Upper lobe of right lung (tissue), 1 donor: ENCODE measurements around the gene CRYBA1. TPM values are rescaled to one million over a fixed set of nuclear protein-coding genes. Genes with fewer than 3 reads are reported as not detected.

Source experiments
- ATAC-seq: fragments of 200-7000 bp; cut with Tn5 transposase; one replicate; pipeline ENCODE4 v1.9.1; 2020; ENCODE audit warnings: mild to moderate bottlenecking, moderate library complexity
- DNase-seq: peaks from one replicate; pipeline ENCODE4 v3.0.0-alpha.2; 2020
- H3K27ac ChIP-seq: fragments of 200-600 bp; one replicate; pipeline ENCODE4 v1.8.0; 2022
- H3K27me3 ChIP-seq: fragments of 200-600 bp; one replicate; pipeline ENCODE4 v1.8.0; 2022; ENCODE audit warnings: mild to moderate bottlenecking
- H3K36me3 ChIP-seq: fragments of 200-600 bp; one replicate; pipeline ENCODE4 v1.8.0; 2022
- H3K4me1 ChIP-seq: fragments of 200-600 bp; one replicate; pipeline ENCODE4 v1.8.0; 2022
- H3K4me3 ChIP-seq: fragments of 200-600 bp; one replicate; pipeline ENCODE4 v1.8.0; 2022; ENCODE audit warnings: mild to moderate bottlenecking
- H3K9me3 ChIP-seq: fragments of 200-600 bp; one replicate; pipeline ENCODE4 v1.8.0; 2022
- intact Hi-C: fragments of 100-400 bp; cut with DNase I; formaldehyde crosslinking; loops from one replicate; pipeline ENCODE4 v1.11.0; 2022
- total RNA-seq: library from RNA; stranded (reverse); fragmentation: NEBNext Ultra II Directional; extraction: Animal tissue kit (Norgen Biotek cat#: 25700); gene quantifications from one replicate; pipeline ENCODE4 v1.2.1, GENCODE V29; 2021
- TF ChIP-seq, protein P1 (sequence below): fragments of 200-600 bp; IDR thresholded peaks from one replicate; pipeline ENCODE4 v1.8.0; 2022; ENCODE audit warnings: antibody characterized with exemption
- donor health status: DM: no; HTN: yes; CAD: no; lungs with severe emphysema.

The CRYBA1 gene
- total RNA-seq, 1 donor from 2014 or later: not detected

DNA sequence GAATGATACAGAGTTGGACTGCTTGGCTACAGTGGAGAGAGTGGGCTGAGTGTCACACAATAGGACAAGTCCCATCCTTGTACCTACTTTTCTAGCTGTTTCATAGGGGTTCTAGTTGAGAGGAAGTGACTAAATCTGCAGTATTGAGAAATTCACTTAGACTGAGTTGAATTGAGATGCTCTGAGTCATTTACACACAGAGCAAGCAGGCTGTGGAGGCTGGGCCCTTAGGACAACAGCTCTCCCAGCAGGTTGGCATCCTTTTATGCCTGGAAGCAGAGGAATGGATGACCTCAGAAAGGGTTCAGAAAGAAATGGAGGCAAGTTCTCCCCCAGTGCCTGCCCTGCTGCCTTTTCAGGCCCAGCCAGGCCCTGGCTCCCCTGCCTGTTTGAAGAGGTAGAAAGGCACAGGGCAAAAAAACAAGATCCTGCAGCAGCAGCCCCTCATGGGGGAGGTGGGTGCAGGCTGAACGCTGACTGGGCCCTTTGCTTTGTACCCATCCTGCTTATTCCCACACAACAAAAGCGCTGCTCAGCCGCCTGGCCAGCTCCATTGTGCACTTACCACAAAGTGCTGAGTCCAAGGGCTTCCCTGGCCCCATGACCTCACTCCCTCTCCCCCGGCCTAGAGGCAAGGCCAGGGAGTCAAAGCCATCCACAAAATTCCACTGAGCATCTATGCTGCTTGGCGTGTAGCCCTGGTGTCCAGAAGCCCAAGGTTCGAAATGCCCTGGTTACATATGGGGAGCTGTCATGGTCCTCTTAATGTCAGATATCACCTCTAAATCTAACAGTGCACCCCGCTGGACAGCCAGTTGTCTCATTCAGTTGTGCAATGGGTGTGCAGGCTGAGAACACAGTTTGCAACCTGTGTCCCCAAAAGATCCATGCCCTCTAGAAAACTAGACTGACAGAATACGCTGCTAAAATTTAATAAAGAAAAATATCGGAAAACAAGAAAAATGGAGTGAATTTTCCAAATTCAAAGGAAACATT is 5.4 kb upstream of the CRYBA1 start:
- intact Hi-C loops: no loop called here
- Histone ChIP-seq H3K9me3 (no peaks in the 10 kb centered on the region), H3K27ac (no peak overlapping the region), H3K36me3 (no peaks in the 10 kb centered on the region), H3K27me3 (no peaks in the 10 kb centered on the region), H3K4me1 (peaks cover 8% of the 10 kb centered on the region), H3K4me3 (no peak overlapping the region)
- ATAC-seq (peak; percentile 90), DNase-seq (no peak)
- TF ChIP-seq, protein P1, sequence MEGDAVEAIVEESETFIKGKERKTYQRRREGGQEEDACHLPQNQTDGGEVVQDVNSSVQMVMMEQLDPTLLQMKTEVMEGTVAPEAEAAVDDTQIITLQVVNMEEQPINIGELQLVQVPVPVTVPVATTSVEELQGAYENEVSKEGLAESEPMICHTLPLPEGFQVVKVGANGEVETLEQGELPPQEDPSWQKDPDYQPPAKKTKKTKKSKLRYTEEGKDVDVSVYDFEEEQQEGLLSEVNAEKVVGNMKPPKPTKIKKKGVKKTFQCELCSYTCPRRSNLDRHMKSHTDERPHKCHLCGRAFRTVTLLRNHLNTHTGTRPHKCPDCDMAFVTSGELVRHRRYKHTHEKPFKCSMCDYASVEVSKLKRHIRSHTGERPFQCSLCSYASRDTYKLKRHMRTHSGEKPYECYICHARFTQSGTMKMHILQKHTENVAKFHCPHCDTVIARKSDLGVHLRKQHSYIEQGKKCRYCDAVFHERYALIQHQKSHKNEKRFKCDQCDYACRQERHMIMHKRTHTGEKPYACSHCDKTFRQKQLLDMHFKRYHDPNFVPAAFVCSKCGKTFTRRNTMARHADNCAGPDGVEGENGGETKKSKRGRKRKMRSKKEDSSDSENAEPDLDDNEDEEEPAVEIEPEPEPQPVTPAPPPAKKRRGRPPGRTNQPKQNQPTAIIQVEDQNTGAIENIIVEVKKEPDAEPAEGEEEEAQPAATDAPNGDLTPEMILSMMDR: no peak

DNA sequence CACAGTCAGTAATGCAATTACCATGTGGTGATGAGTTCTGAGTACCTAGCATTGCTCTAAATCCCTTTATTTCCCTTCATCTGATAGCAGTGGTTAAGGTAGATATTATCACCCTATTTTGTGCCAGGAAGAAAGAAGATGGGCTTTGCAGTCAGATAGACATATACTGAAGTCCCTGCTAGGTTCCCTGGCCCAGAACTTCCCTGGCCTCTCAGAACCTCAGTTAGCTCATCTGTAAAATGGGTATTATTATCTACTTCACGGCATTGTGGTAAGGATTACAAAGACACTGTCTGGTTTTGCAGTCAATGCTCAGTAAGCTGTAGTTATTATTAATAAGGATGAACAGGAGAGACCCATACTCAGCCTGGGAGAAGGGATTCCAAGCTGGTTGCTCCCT is 4.6 kb upstream of the CRYBA1 start:
- Histone ChIP-seq H3K27ac (no peak overlapping the region), H3K9me3 (no peaks in the 10 kb centered on the region), H3K36me3 (no peaks in the 10 kb centered on the region), H3K4me1 (peaks cover 8% of the 10 kb centered on the region), H3K27me3 (no peaks in the 10 kb centered on the region), H3K4me3 (no peak overlapping the region)
- TF ChIP-seq, protein P1: no peak
- ATAC-seq (no peak), DNase-seq (no peak)
- intact Hi-C loops: no loop called here

DNA sequence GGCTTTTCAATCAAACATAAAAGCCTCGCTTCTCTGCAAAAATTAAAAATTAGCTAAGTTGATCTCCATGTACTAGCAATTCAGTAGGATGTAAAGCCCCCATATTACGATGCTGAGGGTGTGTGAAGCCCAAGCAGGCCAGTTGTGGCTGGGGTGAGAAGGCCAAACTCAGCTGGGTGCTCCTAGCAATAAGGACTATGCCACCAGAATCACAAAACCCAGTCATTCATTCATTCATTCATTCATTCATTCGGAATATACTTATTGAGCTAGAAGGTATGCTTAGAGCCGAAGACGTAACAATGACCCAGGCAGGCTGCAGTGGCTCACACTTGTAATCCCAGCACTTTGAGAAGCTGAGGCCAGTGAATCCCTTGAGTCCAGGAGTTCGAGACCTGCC is 3.9 kb upstream of the CRYBA1 start:
- TF ChIP-seq, protein P1: no peak
- no peak for ATAC-seq
- no peak for DNase-seq

GRCh38 chr17:29243792-29244191 is 2.9 kb upstream of the CRYBA1 start:
- H3K9me3 ChIP-seq: no peaks in the 10 kb centered on the region
- intact Hi-C loops: no loop called here
- no peak overlapping the region for H3K4me3 ChIP-seq
- H3K4me1 ChIP-seq: peaks cover 4% of the 10 kb centered on the region
- H3K27me3 ChIP-seq: no peaks in the 10 kb centered on the region
- TF ChIP-seq, protein P1: no peak
- no peak for ATAC-seq
- no peak overlapping the region for H3K27ac ChIP-seq
- no peak for DNase-seq
- H3K36me3 ChIP-seq: no peaks in the 10 kb centered on the region

More for the DNA sequence above, 3.9 kb upstream of the CRYBA1 start:
- Histone ChIP-seq H3K4me3 (no peak overlapping the region), H3K4me1 (peaks cover 8% of the 10 kb centered on the region), H3K27me3 (no peaks in the 10 kb centered on the region), H3K9me3 (no peaks in the 10 kb centered on the region), H3K36me3 (no peaks in the 10 kb centered on the region), H3K27ac (no peak overlapping the region)
- intact Hi-C loops: no loop called here

DNA sequence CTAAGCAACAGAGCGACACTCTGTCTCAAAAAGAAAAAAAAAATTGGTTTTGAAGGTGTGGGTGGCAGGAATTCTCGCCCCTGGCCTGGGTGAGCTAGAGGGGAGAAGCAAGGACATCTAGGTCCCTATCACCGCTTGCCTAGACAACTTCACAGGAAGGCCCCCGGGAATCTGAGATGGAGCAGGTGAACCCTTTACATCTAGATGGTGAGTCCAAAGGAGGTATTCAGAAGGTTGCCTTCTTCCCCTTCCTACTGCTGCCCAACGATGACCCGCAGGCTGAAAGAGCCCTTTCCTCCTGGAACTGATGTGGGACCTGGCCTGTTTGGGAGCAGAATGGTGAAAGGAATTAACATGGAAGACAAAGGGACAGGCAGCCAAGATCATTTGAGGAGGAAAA is 1.3 kb upstream of the CRYBA1 start:
- no peak for ATAC-seq
- intact Hi-C loops: no loop called here

More for the DNA sequence above, 1.3 kb upstream of the CRYBA1 start:
- H3K36me3 ChIP-seq: no peaks in the 10 kb centered on the region
- no peak overlapping the region for H3K4me3 ChIP-seq
- H3K9me3 ChIP-seq: no peaks in the 10 kb centered on the region
- H3K27ac ChIP-seq: no peak overlapping the region
- H3K27me3 ChIP-seq: no peaks in the 10 kb centered on the region
- TF ChIP-seq, protein P1: no peak
- H3K4me1 ChIP-seq: peaks cover 4% of the 10 kb centered on the region
- no peak for DNase-seq
